GM08714 (cell line): ENCODE measurements around the gene TEX26.
"Not testable (repeated sequence)": the region's sequence is repeated elsewhere in the genome, so short reads cannot be mapped to it uniquely, and the experiment has no call there.

Source experiments
- H3K4me3 ChIP-seq: fragments of 200-500 bp; sonication (Bioruptor generic); 2 replicates; pipeline ENCODE4 v1.5.1; 2014; ENCODE audit warnings: mild to moderate bottlenecking, low read length, inconsistent platforms
- ZNF274 ChIP-seq: IDR thresholded peaks from 2 replicates; pipeline ENCODE4 v1.6.1; 2012; ENCODE audit warnings: mild to moderate bottlenecking, low read depth, low read length

The TEX26 gene

DNA sequence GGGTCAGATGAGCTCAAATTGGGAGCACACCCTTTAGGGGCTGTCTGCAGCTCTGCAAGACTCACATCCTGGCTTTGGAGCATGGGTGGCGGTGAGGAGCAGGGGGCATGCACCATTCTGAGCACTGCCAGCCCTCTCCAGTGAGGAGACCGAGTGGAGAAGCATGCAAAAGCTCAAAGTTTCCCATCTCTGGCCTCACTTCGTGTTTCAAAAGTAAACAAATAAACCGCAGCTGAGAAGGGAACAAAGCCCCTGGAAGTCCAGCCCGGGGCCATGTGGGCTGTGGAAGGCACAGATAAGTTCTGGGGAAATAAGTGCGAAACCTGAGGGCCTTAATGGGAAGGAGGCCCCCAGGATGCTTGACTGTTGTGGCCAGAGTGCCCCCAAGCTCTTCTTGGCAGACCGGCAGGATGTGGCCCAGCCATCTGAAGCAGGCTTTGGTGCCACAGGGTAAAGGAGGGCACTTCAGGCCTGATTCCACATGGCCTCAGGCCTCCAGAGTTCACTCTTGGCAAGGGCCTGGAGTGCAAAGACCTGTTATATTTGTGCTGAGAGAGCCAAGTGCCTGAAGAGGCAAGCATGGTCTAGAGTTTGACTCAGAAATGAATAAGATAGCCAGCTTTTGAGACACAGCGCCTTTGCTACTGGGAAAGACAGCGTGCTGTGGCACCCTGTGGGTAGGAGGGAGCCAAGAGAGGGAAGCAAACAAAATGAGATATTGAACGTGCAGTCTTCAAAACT lies 25.2 kb upstream of the TEX26 start:
- H3K4me3 ChIP-seq: no peak overlapping the region

DNA sequence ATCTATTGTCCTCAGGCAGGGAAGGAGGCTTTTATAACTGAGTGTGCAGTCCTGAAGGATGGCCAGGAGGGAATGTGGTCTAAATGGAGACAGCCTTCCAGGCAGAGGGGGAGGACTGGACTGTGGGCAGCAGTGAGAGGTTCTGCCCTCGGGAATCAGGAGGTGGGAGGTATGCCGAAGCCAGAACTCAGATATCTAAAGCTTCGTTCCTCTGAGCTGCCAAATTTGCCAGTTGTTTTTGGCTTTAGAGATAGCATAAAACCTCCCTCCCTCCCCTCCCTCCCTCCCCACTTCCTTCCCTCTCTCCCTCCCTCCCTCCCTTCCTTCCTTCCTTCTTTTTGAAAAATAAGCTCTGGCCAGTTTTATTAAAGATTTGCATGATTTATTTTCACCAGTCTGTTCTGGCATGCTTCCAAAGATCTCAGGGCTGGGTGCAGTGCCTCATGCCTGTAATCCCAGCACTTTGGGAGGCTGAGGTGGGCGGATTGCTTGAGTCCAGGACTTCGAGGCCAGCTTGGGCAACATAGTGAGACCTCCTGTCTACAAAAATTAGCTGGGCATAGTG lies 24.0 kb upstream of the TEX26 start:
- TF ChIP-seq ZNF274: no peak

More for the DNA sequence above, 25.2 kb upstream of the TEX26 start:
- no peak for TF ChIP-seq ZNF274

DNA sequence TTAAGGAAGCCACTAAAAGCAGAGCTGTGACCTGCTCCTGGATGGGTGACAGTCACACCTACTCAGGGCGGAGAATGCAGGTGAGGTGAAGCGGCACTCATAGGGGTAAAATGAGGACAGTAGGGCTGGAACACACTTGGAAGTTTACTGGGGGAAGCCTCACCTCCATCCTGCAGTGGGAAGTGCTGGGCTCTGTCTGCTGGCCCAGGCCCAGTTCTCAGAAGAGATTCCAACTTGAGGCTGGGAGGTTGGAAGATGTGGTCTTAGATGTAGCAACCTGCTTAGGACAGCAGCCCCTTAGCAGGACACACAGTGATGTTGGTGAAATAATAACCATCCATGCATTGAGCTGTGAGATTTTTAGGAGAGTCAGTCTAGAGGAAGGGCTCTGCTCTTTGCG lies 21.8 kb upstream of the TEX26 start:
- TF ChIP-seq ZNF274: no peak

More for the DNA sequence above, 24.0 kb upstream of the TEX26 start:
- H3K4me3 ChIP-seq: no peak overlapping the region

DNA sequence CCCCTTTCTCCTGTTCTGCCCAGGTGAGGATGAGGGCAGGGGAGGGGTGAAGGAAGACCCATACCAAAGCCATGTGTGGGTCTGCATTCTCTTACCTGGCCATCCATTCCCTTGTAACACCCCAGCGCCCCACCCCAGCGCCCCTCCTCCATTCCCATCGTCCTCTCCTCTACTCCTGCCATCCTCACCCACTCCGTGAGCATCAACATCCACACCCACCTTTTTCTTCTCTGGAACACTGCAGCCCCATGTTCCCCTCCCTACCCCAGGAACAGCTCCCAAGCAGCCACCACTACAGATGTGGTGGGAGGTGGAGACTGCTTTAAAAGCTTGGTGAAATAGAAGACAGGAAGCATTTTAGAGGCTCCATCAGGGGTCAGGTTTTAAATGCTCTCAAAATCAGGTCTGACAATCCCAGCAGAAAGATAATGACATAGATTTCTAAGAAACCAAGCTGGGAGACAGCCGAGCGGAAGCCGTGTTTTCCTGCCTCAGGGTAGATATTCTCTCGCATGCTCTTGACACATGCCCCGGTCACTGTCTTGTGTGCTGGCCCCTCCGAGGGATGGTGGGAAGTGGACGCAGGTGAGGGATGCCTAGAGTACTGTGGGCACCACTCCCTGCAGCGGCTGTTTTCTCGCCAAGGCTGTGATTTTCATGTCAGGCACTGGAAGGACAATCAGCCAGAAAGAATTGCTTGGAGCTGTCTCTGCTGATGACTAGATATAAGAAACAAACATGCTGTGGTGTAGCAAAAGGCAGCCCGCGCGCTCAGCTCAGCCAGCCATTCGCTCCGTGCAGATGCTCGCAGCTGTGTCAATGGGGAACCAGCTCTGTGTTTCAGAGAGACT lies 16.5 kb upstream of the TEX26 start:
- no peak overlapping the region for H3K4me3 ChIP-seq
- no peak for TF ChIP-seq ZNF274

More for the DNA sequence above, 21.8 kb upstream of the TEX26 start:
- H3K4me3 ChIP-seq: no peak overlapping the region

GRCh38 chr13:30916991-30917390 lies 15.5 kb upstream of the TEX26 start:
- no peak for TF ChIP-seq ZNF274
- no peak overlapping the region for H3K4me3 ChIP-seq

- TF ChIP-seq ZNF274: no peak
- H3K4me3 ChIP-seq: no peak overlapping the region
Observed at GRCh38 chr13:30918662-30919405, 13.6 kb upstream of the TEX26 start.

- no peak overlapping the region for H3K4me3 ChIP-seq
- no peak for TF ChIP-seq ZNF274
Observed at GRCh38 chr13:30920162-30920909, 12.1 kb upstream of the TEX26 start.

GRCh38 chr13:30923418-30923817 lies 9.0 kb upstream of the TEX26 start:
- no peak overlapping the region for H3K4me3 ChIP-seq
- TF ChIP-seq ZNF274: no peak

GRCh38 chr13:30924721-30925120 lies 7.7 kb upstream of the TEX26 start:
- no peak overlapping the region for H3K4me3 ChIP-seq
- TF ChIP-seq ZNF274: no peak

DNA sequence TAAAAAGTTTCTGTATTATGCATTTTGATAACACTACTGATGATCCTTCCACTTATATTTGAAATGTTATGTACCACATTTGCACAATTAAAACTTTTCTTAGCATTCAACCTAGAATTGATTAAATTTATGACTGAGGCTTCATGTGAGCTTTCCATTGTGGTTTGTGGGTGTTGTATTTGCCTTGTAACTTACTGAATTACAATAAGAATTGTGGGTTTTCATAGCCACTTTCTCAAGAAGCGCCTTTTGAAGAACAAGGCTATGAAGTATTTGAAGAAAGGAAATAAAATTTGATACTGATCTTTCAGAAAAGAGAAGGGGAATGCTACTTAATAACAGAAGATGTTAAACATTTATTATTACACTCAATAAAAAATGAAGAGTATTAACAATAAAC lies 7.0 kb upstream of the TEX26 start:
- TF ChIP-seq ZNF274: no peak
- H3K4me3 ChIP-seq: no peak overlapping the region

DNA sequence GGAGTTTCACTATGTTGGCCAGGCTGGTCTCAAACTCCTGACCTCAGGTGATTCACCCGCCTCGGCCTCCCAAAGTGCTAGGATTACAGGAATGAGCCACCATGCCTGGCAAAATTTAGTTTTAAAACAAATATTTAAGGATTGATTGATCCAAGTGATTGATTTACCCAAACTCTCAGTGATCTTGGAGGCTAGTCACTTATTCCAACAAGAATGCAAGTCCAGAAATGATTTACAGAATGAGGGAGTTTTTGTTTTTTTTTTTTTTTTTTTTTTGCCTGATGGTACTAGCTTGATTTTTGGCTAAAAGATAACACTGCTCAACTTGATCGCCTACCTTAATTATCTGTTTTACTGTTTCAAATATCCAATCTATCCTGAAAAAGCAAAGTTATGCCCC lies 5.7 kb upstream of the TEX26 start:
- H3K4me3 ChIP-seq: no peak overlapping the region
- TF ChIP-seq ZNF274: no peak

GRCh38 chr13:30927188-30927587 lies 5.3 kb upstream of the TEX26 start:
- not testable (repeated sequence) for H3K4me3 ChIP-seq

DNA sequence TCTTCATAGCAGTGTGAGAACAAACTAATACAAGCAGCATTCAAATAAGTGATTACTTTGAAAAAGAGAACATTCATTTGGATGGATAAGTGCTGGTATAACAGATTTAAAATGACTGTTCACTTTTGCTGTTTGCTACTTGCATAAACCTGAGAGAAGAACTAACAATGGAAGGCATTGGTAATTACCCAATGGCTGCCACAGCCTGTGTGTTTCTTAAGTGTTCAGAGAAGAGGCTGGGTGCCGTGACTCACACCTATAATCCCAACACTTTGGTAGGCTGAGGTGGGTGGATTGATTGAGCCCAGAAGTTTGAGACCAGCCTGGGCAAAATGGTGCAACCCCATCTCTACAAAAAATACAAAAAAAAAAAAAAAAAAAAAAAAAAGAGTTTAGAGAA lies 4.9 kb upstream of the TEX26 start:
- no peak for TF ChIP-seq ZNF274
- H3K4me3 ChIP-seq: no peak overlapping the region

DNA sequence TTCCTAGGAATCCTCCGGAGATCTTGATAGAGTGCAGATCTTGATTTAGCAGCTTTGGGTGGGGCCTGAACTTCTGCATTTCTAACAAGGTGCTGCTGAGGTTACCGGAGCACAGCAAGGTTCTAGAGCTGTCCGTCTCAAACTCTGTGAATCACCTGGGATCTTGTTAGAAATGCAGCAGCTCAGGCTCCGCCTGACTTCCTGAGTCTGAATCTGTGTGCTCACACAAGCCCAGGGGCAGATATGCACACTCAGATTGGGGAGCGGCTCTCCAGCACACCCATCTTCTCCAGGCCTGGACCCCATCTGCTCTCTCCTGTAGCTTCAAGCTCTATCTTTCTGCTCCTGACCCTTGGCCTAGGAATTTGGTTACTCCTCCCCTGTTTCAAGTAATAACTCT lies 3.5 kb upstream of the TEX26 start:
- no peak overlapping the region for H3K4me3 ChIP-seq
- no peak for TF ChIP-seq ZNF274

DNA sequence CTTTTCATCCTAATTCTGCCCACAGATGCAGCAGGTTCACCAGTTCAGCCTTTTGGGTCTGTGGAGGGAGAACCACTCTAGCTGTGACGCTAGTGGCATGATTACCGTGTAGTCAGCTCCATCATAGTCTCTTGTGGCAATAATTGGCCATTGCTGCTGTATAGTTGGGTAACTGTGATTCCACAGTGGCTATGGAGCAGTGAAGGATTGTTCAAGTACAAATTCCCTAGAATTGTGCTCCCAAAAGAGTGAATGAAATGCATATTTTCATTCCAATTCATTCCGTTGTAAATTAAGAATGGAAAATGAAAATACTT lies 856 bp downstream of the TEX26 start:
- TF ChIP-seq ZNF274: no peak
- no peak overlapping the region for H3K4me3 ChIP-seq
